Natural killer cell (primary cell): ENCODE data around the gene HDGFL2. TPM values are rescaled to one million over a fixed set of nuclear protein-coding genes. Genes with fewer than 3 reads are reported as not detected.

Source experiments
- ATAC-seq, 3 donors: fragments of 150-1000 bp in 2 of 3; fragments of 200-7000 bp in 1 of 3; cut with Tn5 transposase; 1 replicate in 1 of 3; 2 replicates in 2 of 3; pipeline ENCODE4 v1.10.0; 2021; ENCODE audit warnings: mild to moderate bottlenecking in 2 of 3, moderate library complexity in 2 of 3
- DNase-seq, 2 donors: peaks; one replicate each; pipeline versions ENCODE4 v3.0.0 to v3.0.0-alpha.2; 2013 to 2021; ENCODE audit warnings: mixed read lengths in 1 of 2
- H3K27ac ChIP-seq: one replicate; pipeline ENCODE4 v1.5.1; 2013; ENCODE audit warnings: mild to moderate bottlenecking, low read length
- H3K27me3 ChIP-seq: one replicate; pipeline ENCODE4 v1.6.1; 2013; ENCODE audit warnings: low read length; ENCODE audit not compliant: control insufficient read depth, insufficient read depth
- H3K36me3 ChIP-seq: one replicate; pipeline ENCODE4 v1.6.1; 2013; ENCODE audit warnings: low read length; ENCODE audit not compliant: control insufficient read depth, insufficient read depth
- H3K4me1 ChIP-seq: one replicate; pipeline ENCODE4 v1.6.1; 2013; ENCODE audit warnings: low read length; ENCODE audit not compliant: control insufficient read depth, insufficient read depth
- H3K4me3 ChIP-seq: one replicate; pipeline ENCODE4 v1.5.1; 2013; ENCODE audit warnings: low read length
- H3K9me3 ChIP-seq: one replicate; pipeline ENCODE4 v1.6.1; 2013; ENCODE audit warnings: low read length; ENCODE audit not compliant: control insufficient read depth, insufficient read depth
- H3K27ac Mint-ChIP-seq, 2 donors: one replicate each; pipeline ENCODE4 v1.8.0; 2022; ENCODE audit warnings: mild to moderate bottlenecking in 2 of 2, mixed read lengths in 2 of 2, moderate library complexity in 1 of 2
- H3K27me3 Mint-ChIP-seq, 2 donors: one replicate each; pipeline ENCODE4 v1.8.0; 2022; ENCODE audit warnings: low read depth in 2 of 2, mixed read lengths in 2 of 2
- H3K36me3 Mint-ChIP-seq: one replicate; pipeline ENCODE4 v1.8.0; 2022; ENCODE audit warnings: mixed read lengths
- H3K4me1 Mint-ChIP-seq, 2 donors: one replicate each; pipeline ENCODE4 v1.8.0; 2022; ENCODE audit warnings: mixed read lengths in 2 of 2
- H3K4me3 Mint-ChIP-seq: one replicate; pipeline ENCODE4 v1.8.0; 2022; ENCODE audit warnings: mild to moderate bottlenecking, moderate library complexity, mixed read lengths
- H3K9me3 Mint-ChIP-seq, 2 donors: one replicate each; pipeline ENCODE4 v1.8.0; 2022; ENCODE audit warnings: mixed read lengths in 2 of 2
- WGBS: methylation state at CpG from one replicate; pipeline ENCODE4 v1.1.7; 2013; ENCODE audit warnings: missing lambda C conversion rate; ENCODE audit not compliant: insufficient coverage; 5-methylcytosine and 5-hydroxymethylcytosine counted together
- intact Hi-C: fragments of 100-400 bp; cut with micrococcal nuclease; formaldehyde crosslinking; loops from one replicate; pipeline ENCODE4 v1.14.2; 2022
- total RNA-seq, 4 donors: library from RNA; stranded (reverse); fragments of 120-200 nt in 1 of 4; gene quantifications; one replicate each; pipeline versions ENCODE4 v1.2.3 to v1.2.4, GENCODE V29; 2013 to 2022
- TF ChIP-seq, protein P1 (sequence below): fragments of 200-600 bp; IDR thresholded peaks from one replicate; pipeline ENCODE4 v1.8.0; 2022; ENCODE audit warnings: antibody characterized with exemption

Gene HDGFL2
- total RNA-seq, 3 donors from 2014 or later (not counting 1 experiment from before 2014, with no cell fraction given) = 28.7 to 43.6 (median 29.8) TPM

DNA sequence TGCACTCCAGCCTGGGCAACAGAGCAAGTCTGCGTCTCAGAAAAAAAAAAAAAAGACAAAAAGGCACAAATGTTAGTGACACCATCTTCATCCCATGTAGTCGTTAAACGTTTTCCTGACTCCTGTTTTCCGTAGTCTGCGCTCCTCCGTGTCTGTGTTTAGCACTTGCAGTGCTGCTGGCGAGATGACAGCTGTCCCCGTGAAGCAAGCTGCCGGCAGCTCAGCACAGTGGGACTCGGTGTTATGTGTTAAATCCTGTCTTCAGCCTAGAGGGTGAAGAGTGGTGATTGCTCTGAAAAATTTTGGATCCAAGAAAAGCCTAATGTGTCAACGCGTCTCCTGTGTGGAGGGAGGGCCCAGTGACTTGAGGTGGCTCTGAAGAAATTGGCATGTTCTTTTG lies 32.9 kb upstream of the HDGFL2 start:
- Mint-ChIP-seq H3K36me3 (peaks cover 5% of the 10 kb centered on the region), H3K27me3 (no peaks in the 10 kb centered on the region), H3K27ac (no peak overlapping the region), H3K9me3 (no peaks in the 10 kb centered on the region), H3K4me3 (no peak overlapping the region), H3K4me1 (peaks cover 0 to 5% of the 10 kb centered on the region in 2 donors)
- no peaks in the 10 kb centered on the region for H3K9me3 ChIP-seq
- no peak overlapping the region for H3K27ac ChIP-seq
- peaks cover 6% of the 10 kb centered on the region for H3K36me3 ChIP-seq
- H3K4me3 ChIP-seq = no peak overlapping the region
- TF ChIP-seq, protein P1, sequence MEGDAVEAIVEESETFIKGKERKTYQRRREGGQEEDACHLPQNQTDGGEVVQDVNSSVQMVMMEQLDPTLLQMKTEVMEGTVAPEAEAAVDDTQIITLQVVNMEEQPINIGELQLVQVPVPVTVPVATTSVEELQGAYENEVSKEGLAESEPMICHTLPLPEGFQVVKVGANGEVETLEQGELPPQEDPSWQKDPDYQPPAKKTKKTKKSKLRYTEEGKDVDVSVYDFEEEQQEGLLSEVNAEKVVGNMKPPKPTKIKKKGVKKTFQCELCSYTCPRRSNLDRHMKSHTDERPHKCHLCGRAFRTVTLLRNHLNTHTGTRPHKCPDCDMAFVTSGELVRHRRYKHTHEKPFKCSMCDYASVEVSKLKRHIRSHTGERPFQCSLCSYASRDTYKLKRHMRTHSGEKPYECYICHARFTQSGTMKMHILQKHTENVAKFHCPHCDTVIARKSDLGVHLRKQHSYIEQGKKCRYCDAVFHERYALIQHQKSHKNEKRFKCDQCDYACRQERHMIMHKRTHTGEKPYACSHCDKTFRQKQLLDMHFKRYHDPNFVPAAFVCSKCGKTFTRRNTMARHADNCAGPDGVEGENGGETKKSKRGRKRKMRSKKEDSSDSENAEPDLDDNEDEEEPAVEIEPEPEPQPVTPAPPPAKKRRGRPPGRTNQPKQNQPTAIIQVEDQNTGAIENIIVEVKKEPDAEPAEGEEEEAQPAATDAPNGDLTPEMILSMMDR = no peak
- H3K4me1 ChIP-seq = no peaks in the 10 kb centered on the region
- ATAC-seq (no peak), DNase-seq (no peak)
- H3K27me3 ChIP-seq = no peaks in the 10 kb centered on the region
- 98% methylated on average over 12 of the region's 12 CpGs for WGBS
- intact Hi-C loops = no loop called here

- Mint-ChIP-seq H3K4me1 (peaks cover 0 to 5% of the 10 kb centered on the region in 2 donors), H3K36me3 (no peaks in the 10 kb centered on the region), H3K27ac (peak overlapping the region in 1 of 2 donors; percentile 67), H3K9me3 (no peaks in the 10 kb centered on the region), H3K27me3 (no peaks in the 10 kb centered on the region), H3K4me3 (no peak overlapping the region)
- Histone ChIP-seq H3K27me3 (no peaks in the 10 kb centered on the region), H3K36me3 (peaks cover 30% of the 10 kb centered on the region), H3K4me1 (no peaks in the 10 kb centered on the region), H3K9me3 (no peaks in the 10 kb centered on the region), H3K27ac (no peak overlapping the region), H3K4me3 (no peak overlapping the region)
- TF ChIP-seq, protein P1 = no peak
- 68% methylated on average over 22 of the region's 22 CpGs for WGBS
- ATAC-seq = peak in 1 of 3 donors; percentile 33
- intact Hi-C loops = no loop called here
- no peak for DNase-seq
Observed at GRCh38 chr19:4441994-4442818, 29.9 kb upstream of the HDGFL2 start.

GRCh38 chr19:4442819-4443146 lies 29.3 kb upstream of the HDGFL2 start:
- Histone ChIP-seq H3K4me1 (no peaks in the 10 kb centered on the region), H3K4me3 (no peak overlapping the region), H3K27me3 (no peaks in the 10 kb centered on the region), H3K27ac (no peak overlapping the region), H3K9me3 (no peaks in the 10 kb centered on the region), H3K36me3 (peaks cover 34% of the 10 kb centered on the region)
- H3K9me3 Mint-ChIP-seq = no peaks in the 10 kb centered on the region
- H3K27ac Mint-ChIP-seq = peak overlapping the region in 1 of 2 donors; percentile 67
- ATAC-seq = peak in 1 of 3 donors; percentile 3
- TF ChIP-seq, protein P1 = no peak
- no peaks in the 10 kb centered on the region for H3K36me3 Mint-ChIP-seq
- H3K4me3 Mint-ChIP-seq = no peak overlapping the region
- 89% methylated on average over 10 of the region's 10 CpGs for WGBS
- intact Hi-C loops = no loop called here
- no peak for DNase-seq
- no peaks in the 10 kb centered on the region for H3K27me3 Mint-ChIP-seq
- H3K4me1 Mint-ChIP-seq = peaks cover 0 to 5% of the 10 kb centered on the region in 2 donors

- Mint-ChIP-seq H3K4me3 (no peak overlapping the region), H3K27me3 (no peaks in the 10 kb centered on the region), H3K4me1 (peaks cover 0 to 5% of the 10 kb centered on the region in 2 donors), H3K9me3 (no peaks in the 10 kb centered on the region), H3K27ac (no peak overlapping the region), H3K36me3 (no peaks in the 10 kb centered on the region)
- H3K4me1 ChIP-seq = no peaks in the 10 kb centered on the region
- TF ChIP-seq, protein P1 = no peak
- H3K36me3 ChIP-seq = peaks cover 38% of the 10 kb centered on the region
- ATAC-seq (no peak), DNase-seq (no peak)
- intact Hi-C loops = no loop called here
- H3K27me3 ChIP-seq = no peaks in the 10 kb centered on the region
- H3K27ac ChIP-seq = no peak overlapping the region
- WGBS = 97% methylated on average over 15 of the region's 15 CpGs
- no peaks in the 10 kb centered on the region for H3K9me3 ChIP-seq
- no peak overlapping the region for H3K4me3 ChIP-seq
Observed at GRCh38 chr19:4443188-4443587, 28.9 kb upstream of the HDGFL2 start.
